ENCODE results near the gene GMNC. TPM values are rescaled to one million over a fixed set of nuclear protein-coding genes. Genes with fewer than 3 reads are reported as not detected.

The GMNC gene
- polyA plus RNA-seq, 1 of the 3 experiments (the other 2 are of a cell fraction) = not detected

GRCh38 chr3:190830031-190830430, 32.5 kb downstream of the GMNC start:
- H3K36me3 ChIP-seq (replicated peaks in 1 of 2; ENCODE audit: control insufficient read depth in 1 of 2, insufficient read depth in 2 of 2, low read length in 1 of 2) = no peaks in the 10 kb centered on the region
- no peak overlapping the region for H3K9ac ChIP-seq
- no peak for DNase-seq
- H3K9me2 ChIP-seq = no peaks in the 10 kb centered on the region
- no peak overlapping the region for H3K4me3 ChIP-seq (ENCODE audit: low read depth in 2 of 2, low read length in 1 of 2)
- H3F3A ChIP-seq (replicated peaks; ENCODE audit: insufficient read depth) = no peaks in the 10 kb centered on the region
- no peaks in the 10 kb centered on the region for H3K27me3 ChIP-seq (ENCODE audit: insufficient read depth)
- no peak overlapping the region for H3K27ac ChIP-seq (ENCODE audit: low read depth in 2 of 2, low read length in 1 of 2)
- no peak overlapping the region for H3K4me2 ChIP-seq
- H4K20me1 ChIP-seq (ENCODE audit: insufficient read depth) = no peaks in the 10 kb centered on the region
- H3K79me2 ChIP-seq (ENCODE audit: insufficient read depth) = no peaks in the 10 kb centered on the region
- no peaks in the 10 kb centered on the region for H3K4me1 ChIP-seq (ENCODE audit: control insufficient read depth in 1 of 2, insufficient read depth in 2 of 2, low read depth in 1 of 2, low read length in 1 of 2)
- CTCF ChIA-PET = no interaction called here
- no peak for TF ChIP-seq RFX5 (IDR thresholded peaks at IDR 0.05; ENCODE audit: low read length)
- no peak for TF ChIP-seq USF2 (IDR thresholded peaks at IDR 0.05; ENCODE audit: borderline replicate concordance, low read depth, low read length)
- TF ChIP-seq MAX (IDR thresholded peaks at IDR 0.05; ENCODE audit: low read depth) = no peak
- no peak for TF ChIP-seq YY1 (IDR thresholded peaks at IDR 0.05; ENCODE audit: low read depth)
- TF ChIP-seq IRF3 (IDR thresholded peaks at IDR 0.05; ENCODE audit: low read depth, low read length) = no peak
- TF ChIP-seq RXRA (IDR thresholded peaks at IDR 0.05; ENCODE audit: borderline replicate concordance, low read depth) = no peak
- no peak for TF ChIP-seq EZH2phosphoT487 (IDR thresholded peaks at IDR 0.05; ENCODE audit: borderline replicate concordance, low read depth)
- no peak for TF ChIP-seq FOXM1 (IDR thresholded peaks at IDR 0.05; ENCODE audit: low read depth)
- no peak for TF ChIP-seq FOXJ3 (CRISPR knock-in tag; IDR thresholded peaks at IDR 0.05)
- no peak for TF ChIP-seq ELF1 (IDR thresholded peaks at IDR 0.05)
- no peak for TF ChIP-seq ZBTB33 (IDR thresholded peaks at IDR 0.05; ENCODE audit: borderline replicate concordance, low read depth)
- TF ChIP-seq TCF12 (IDR thresholded peaks at IDR 0.05) = no peak
- no peak for TF ChIP-seq FOSL2 (IDR thresholded peaks at IDR 0.05; ENCODE audit: borderline replicate concordance, low read depth)
- TF ChIP-seq PBX3 (IDR thresholded peaks at IDR 0.05) = no peak
- TF ChIP-seq RCOR1 (IDR thresholded peaks at IDR 0.05; ENCODE audit: low read length) = no peak
- TF ChIP-seq CHD2 (IDR thresholded peaks at IDR 0.05; ENCODE audit: low read length, partially characterized antibody) = no peak
- no peak for TF ChIP-seq POLR2AphosphoS5 (IDR thresholded peaks at IDR 0.05; ENCODE audit: low read depth, low read length)
- H3K9me3 ChIP-seq = no peaks in the 10 kb centered on the region
- no peak overlapping the region for H2AFZ ChIP-seq (ENCODE audit: low read depth)
- WGBS (ENCODE audit: low lambda C conversion rate) = 29% methylated on average over 5 of the region's 5 CpGs
- POLR2A ChIA-PET = no interaction called here

Measured in SK-N-SH (cell line).